ENCODE results near the gene PIP4K2A. TPM values are rescaled to one million over a fixed set of nuclear protein-coding genes. Genes with fewer than 3 reads are reported as not detected.

The PIP4K2A gene
- total RNA-seq, 3 donors from 2014 or later (not counting 1 experiment from before 2014, with no cell fraction given) = 311 to 423 (median 405) TPM

- peaks cover 22% of the 10 kb centered on the region for H3K36me3 Mint-ChIP-seq
- peaks cover 87 to 97% of the 10 kb centered on the region in 2 donors for H3K4me1 Mint-ChIP-seq
- no peak for DNase-seq
- Histone ChIP-seq H3K36me3 (ENCODE audit: control insufficient read depth, insufficient read depth, low read length) (peaks cover 27% of the 10 kb centered on the region), H3K4me3 (ENCODE audit: low read length) (no peak overlapping the region), H3K4me1 (ENCODE audit: control insufficient read depth, insufficient read depth, low read length) (peaks cover 72% of the 10 kb centered on the region), H3K27ac (ENCODE audit: low read length) (peak overlapping the region; percentile 79), H3K9me3 (ENCODE audit: control insufficient read depth, insufficient read depth, low read length) (no peaks in the 10 kb centered on the region), H3K27me3 (ENCODE audit: control insufficient read depth, insufficient read depth, low read length) (no peaks in the 10 kb centered on the region)
- intact Hi-C loops (cut with micrococcal nuclease) = loop anchor here (5.0 kb wide), 1 partner anchor 105 kb away; the partner anchor contains the start of gene PIP4K2A
- peak overlapping the region; percentile 74 for H3K4me3 Mint-ChIP-seq
- no peak for TF ChIP-seq CTCF (IDR thresholded peaks at IDR 0.05)
- H3K9me3 Mint-ChIP-seq = no peaks in the 10 kb centered on the region
- ATAC-seq = no peak
- H3K27ac Mint-ChIP-seq = peak overlapping the region; percentile 99
- WGBS (ENCODE audit: insufficient coverage) = 4% methylated on average over 3 of the region's 3 CpGs
- no peaks in the 10 kb centered on the region for H3K27me3 Mint-ChIP-seq (ENCODE audit: low read depth in 2 of 2)
Measured at GRCh38 chr10:22607261-22607660, 107.1 kb downstream of the PIP4K2A start.

- ATAC-seq = peak; percentile 71 to 89 (median 86)
- H3K27me3 ChIP-seq (ENCODE audit: control insufficient read depth, insufficient read depth, low read length) = no peaks in the 10 kb centered on the region
- TF ChIP-seq CTCF (IDR thresholded peaks at IDR 0.05) = no peak
- H3K27ac ChIP-seq (ENCODE audit: low read length) = peak overlapping the region; percentile 79
- peak; percentile 58 to 80 for DNase-seq
- H3K36me3 ChIP-seq (ENCODE audit: control insufficient read depth, insufficient read depth, low read length) = peaks cover 33% of the 10 kb centered on the region
- Mint-ChIP-seq H3K4me3 (peak overlapping the region; percentile 74), H3K36me3 (peaks cover 18% of the 10 kb centered on the region), H3K27ac (peak overlapping the region; percentile 99), H3K27me3 (ENCODE audit: low read depth in 2 of 2) (no peaks in the 10 kb centered on the region), H3K9me3 (no peaks in the 10 kb centered on the region), H3K4me1 (peaks cover 87 to 97% of the 10 kb centered on the region in 2 donors)
- WGBS (ENCODE audit: insufficient coverage) = 2% methylated on average over 6 of the region's 6 CpGs
- peaks cover 75% of the 10 kb centered on the region for H3K4me1 ChIP-seq (ENCODE audit: control insufficient read depth, insufficient read depth, low read length)
- H3K4me3 ChIP-seq (ENCODE audit: low read length) = peak overlapping the region; percentile 1
- intact Hi-C loops (cut with micrococcal nuclease) = loop anchor here (5.0 kb wide), 1 partner anchor 106 kb away; the partner anchor contains the start of gene PIP4K2A
- H3K9me3 ChIP-seq (ENCODE audit: control insufficient read depth, insufficient read depth, low read length) = no peaks in the 10 kb centered on the region
Measured at GRCh38 chr10:22606164-22606614, 108.2 kb downstream of the PIP4K2A start.

- DNase-seq (peak in 1 of 2 donors; percentile 44), ATAC-seq (peak; percentile 62 to 75 (median 71))
- H3K4me3 Mint-ChIP-seq = peak overlapping the region; percentile 86
- no peaks in the 10 kb centered on the region for H3K27me3 Mint-ChIP-seq (ENCODE audit: low read depth in 2 of 2)
- no peaks in the 10 kb centered on the region for H3K27me3 ChIP-seq (ENCODE audit: control insufficient read depth, insufficient read depth, low read length)
- intact Hi-C loops (cut with micrococcal nuclease) = loop anchor here (1.0 to 5.0 kb wide), 3 partner anchors 8 to 107 kb away; partner anchors contain the start of gene PIP4K2A
- no peaks in the 10 kb centered on the region for H3K9me3 ChIP-seq (ENCODE audit: control insufficient read depth, insufficient read depth, low read length)
- H3K4me1 Mint-ChIP-seq = peaks cover 87 to 97% of the 10 kb centered on the region in 2 donors
- TF ChIP-seq CTCF (IDR thresholded peaks at IDR 0.05) = no peak
- peaks cover 13% of the 10 kb centered on the region for H3K36me3 Mint-ChIP-seq
- peaks cover 32% of the 10 kb centered on the region for H3K36me3 ChIP-seq (ENCODE audit: control insufficient read depth, insufficient read depth, low read length)
- no peak overlapping the region for H3K4me3 ChIP-seq (ENCODE audit: low read length)
- peak overlapping the region; percentile 79 for H3K27ac ChIP-seq (ENCODE audit: low read length)
- H3K27ac Mint-ChIP-seq = peak overlapping the region; percentile 99
- no peaks in the 10 kb centered on the region for H3K9me3 Mint-ChIP-seq
- H3K4me1 ChIP-seq (ENCODE audit: control insufficient read depth, insufficient read depth, low read length) = peaks cover 76% of the 10 kb centered on the region
- WGBS (ENCODE audit: insufficient coverage) = 36% methylated on average over 4 of the region's 4 CpGs
Measured at GRCh38 chr10:22605168-22605567, 109.2 kb downstream of the PIP4K2A start.

Data from natural killer cell (primary cell).